NCI-H1092 treated with DMSO at 0.1 percent for 48 hours (cell line): ENCODE measurements around the gene OR2M5.

Source experiments
- DNase-seq: peaks from one replicate; lab custom pipeline; 2025; lab: John Stamatoyannopoulos, UW

The OR2M5 gene, protein sequence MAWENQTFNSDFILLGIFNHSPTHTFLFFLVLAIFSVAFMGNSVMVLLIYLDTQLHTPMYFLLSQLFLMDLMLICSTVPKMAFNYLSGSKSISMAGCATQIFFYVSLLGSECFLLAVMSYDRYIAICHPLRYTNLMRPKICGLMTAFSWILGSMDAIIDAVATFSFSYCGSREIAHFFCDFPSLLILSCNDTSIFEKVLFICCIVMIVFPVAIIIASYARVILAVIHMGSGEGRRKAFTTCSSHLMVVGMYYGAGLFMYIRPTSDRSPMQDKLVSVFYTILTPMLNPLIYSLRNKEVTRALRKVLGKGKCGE

DNA sequence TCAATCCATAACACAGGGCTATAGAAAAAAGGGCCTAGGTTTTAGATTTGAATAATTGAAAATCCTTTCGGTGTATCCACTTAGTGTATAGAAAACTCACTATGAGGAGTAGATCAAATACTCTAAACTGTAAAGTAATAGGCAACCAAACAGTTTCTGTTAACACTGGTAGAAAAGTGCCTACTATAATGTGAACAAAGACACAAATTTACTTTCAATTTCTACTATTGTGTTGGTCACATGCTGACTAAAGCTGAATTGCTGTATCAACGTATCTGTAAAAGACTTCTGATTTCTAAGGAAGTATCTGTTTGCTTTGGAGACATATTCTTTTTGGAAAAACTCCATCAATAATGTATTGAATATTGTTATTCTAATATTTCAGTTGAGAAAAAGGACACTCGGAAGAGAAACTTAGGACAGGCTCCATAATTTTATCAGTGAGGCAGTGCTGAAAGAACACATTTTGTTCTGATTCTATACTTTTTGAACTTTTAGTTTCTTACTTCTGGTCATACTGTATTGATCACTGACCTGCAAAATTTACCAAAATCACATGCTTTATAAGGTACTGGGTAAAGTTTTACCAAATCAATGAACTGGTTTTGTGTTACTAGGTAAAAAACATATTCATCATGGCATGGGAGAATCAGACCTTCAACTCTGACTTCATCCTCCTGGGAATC, at the start of gene OR2M5:
Gene OR2M5 (plus strand): TSS at position 636 of the 686 bp plus-strand sequence. CDS start 0 bp downstream, at position 636.
- no peak for DNase-seq

DNA sequence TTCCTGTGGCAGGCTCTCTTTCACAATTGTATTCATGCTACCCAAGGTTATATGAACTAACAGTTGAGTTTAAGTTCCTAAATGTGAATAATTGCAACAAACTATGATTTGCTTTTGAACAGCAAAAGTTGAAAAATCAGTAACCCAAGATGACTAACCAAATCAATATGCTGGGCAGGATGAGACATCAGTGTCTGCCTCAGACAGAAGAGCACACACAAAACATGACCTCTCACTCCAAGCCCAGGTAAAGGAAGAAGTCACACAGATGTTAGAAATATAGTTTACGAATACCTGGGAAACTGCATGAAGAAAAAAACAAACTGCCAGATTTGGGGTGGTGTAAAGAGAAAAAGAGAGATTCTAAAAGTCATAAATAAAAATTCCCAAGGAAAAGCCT, 46.4 kb upstream of the OR2M5 start:
- no peak for DNase-seq

DNA sequence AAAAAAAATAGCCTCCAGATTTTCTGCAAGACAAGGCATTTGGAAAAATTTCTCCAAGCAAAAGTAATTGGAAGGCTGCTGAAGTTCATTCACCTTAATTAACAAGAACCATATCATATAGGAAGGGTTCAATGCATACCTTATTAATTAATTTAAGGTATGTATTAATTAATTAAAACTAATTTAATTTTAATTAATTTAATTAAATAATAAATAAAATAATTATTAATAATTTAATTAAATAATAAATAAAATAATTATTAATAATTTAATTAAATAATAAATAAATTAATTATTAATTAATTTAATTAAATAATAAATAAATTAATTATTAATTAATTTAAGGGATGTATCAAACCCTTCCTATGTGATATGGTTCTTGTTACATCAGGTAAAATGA, 42.1 kb upstream of the OR2M5 start:
- no peak for DNase-seq

DNA sequence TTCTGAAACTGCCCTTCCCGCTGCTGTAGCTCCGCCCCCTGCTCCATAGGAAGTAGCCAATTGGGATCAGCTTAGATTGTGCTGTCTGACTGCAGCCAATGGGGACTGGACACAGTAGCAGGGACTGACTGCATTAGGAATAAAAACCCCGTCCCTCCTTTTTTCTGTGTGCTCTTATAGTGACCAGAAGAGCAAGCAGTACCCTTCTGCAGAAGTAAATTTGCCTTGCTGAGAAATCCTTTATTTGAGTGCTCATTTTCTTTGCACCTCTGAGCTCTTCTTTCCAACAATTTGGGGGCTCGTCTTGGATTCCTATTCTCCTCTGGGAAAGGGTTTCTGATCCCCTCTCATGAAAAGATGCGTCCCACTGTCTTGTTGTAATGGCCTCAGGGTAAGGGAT, 33.8 kb upstream of the OR2M5 start:
- no peak for DNase-seq

GRCh38 chr1:248114890-248115289, 30.1 kb upstream of the OR2M5 start:
- no peak for DNase-seq

DNA sequence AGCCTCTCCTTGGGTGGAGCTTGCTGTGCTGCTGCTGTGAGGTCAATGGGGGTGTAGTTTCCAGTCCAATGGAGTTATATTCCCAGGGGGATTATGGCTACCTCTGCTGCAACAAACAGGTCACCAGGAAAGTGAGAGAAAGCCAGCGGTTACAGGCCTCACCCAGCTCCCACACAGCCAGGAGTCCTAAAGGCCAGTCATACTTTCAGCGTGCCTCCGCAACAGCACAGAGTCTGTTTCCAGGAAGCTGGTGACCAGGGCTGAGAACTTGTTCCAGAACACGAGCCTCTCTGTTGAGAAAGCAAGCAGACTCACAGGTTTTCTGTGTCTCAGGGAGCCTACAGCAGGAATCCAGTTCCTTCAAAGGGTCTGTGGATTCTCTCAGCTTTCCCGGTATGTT, 17.3 kb upstream of the OR2M5 start:
- DNase-seq: no peak

- DNase-seq: no peak
Observed at GRCh38 chr1:248136811-248137210, 8.1 kb upstream of the OR2M5 start.

GRCh38 chr1:248140846-248141245, 4.1 kb upstream of the OR2M5 start:
- DNase-seq: no peak

GRCh38 chr1:248143311-248143710, 1.6 kb upstream of the OR2M5 start:
- DNase-seq: no peak

DNA sequence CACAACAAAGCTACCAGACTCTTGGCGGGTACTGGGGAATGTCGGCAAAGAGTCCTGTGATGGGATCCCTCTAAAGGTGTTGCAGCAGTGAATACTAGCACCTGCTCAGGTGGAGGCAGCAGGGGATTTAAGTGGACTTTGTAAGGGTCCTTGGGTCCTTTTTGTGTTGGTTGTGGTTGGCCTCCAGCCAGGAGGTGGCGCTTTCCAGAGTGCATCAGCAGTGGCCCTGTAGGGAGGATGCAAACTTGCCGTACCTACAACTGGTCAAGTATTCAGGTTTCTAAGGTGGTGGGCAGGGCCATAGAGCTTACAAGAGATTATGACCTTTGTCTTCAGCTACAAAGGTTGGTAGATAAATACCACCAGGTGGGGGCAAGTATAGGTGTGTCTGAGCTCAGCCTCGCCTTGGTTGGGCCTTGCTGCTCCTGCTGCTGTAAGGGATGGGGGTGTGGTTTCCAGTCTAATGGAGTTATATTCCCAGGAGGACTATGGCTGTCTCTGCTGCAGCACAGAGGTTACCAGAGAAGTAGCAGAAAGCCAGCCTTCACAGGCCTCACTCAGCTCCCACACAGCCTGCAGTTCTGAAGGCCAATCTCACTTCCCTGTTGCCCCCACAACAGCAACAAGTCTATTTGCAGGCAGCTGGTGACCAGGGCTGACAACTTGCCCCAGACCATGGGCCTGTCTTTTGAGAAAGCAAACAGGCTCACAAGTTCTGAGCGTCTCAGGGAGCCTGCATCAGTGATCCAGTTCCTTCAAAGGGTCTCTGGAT, 7.3 kb downstream of the OR2M5 start:
- no peak for DNase-seq

GRCh38 chr1:248155927-248156326, 11.0 kb downstream of the OR2M5 start:
- DNase-seq: no peak

- no peak for DNase-seq
Observed at GRCh38 chr1:248158758-248159157, 13.8 kb downstream of the OR2M5 start.

GRCh38 chr1:248164031-248164430, 19.1 kb downstream of the OR2M5 start:
- no peak for DNase-seq

DNA sequence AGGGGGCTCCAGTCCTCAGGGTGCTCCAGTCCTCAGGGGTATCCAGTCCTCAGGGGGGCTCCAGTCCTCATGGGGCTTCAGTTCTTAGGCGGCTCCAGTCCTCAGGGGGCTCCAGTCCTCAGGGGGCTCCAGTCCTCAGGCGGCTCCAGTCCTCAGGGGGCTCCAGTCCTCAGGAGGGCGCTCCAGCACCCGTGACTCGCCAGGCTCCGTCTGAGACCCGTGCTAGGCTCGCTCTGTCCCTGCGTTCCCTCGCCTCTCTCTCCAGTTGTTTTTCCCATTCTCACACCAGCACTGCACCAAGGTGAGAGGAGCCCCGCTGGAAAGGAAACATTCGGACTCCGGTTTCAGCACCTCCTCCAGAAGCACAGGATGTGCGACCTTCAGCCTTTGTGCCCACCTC, 20.2 kb downstream of the OR2M5 start:
- no peak for DNase-seq

DNA sequence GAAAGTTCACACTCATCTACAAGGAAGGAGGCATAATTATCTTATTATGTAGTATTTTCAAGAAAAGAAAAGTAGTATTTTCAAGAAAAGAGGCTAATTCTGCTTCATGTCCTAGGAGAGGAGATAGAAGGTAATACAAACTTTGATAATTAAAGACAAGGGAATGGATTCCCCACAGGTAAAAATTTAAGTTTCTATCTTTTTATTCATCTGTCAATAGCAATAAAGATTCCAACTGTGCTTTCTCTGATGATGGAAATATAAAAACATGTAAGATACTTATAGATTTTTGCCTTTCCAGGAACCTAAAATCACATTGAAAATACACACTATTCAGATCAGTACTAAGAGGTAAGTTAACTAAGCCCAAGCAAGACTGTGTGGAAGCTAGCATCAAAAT, 29.6 kb downstream of the OR2M5 start, which contains the start of gene OR2M2:
Gene OR2M2 (plus strand): TSS at position 301 of the 400 bp plus-strand sequence. CDS start 5,165 bp downstream, outside the sequence.
- no peak for DNase-seq

DNA sequence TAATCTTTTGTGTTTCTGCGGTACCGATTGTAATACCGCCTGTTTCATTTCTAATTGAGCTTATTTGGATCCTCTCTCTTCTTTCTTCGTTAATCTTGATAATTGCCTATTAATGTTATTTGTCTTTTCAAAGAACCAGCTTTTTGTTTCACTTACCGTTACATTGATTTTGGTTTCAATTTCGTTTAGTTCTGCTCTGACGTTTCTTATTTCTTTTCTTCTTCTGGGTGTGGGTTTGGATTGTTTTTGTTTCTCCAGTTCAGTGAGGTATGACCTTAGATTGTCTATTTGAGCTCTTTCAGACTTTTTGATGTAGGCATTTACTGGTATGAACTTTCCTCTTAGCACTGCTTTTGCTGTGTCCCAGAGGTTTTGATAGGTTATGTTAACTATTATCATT, 39.0 kb downstream of the OR2M5 start:
- DNase-seq: no peak

GRCh38 chr1:248187363-248187762, 42.4 kb downstream of the OR2M5 start:
- DNase-seq: no peak

GRCh38 chr1:248189026-248189425, 44.1 kb downstream of the OR2M5 start:
- DNase-seq: no peak

DNA sequence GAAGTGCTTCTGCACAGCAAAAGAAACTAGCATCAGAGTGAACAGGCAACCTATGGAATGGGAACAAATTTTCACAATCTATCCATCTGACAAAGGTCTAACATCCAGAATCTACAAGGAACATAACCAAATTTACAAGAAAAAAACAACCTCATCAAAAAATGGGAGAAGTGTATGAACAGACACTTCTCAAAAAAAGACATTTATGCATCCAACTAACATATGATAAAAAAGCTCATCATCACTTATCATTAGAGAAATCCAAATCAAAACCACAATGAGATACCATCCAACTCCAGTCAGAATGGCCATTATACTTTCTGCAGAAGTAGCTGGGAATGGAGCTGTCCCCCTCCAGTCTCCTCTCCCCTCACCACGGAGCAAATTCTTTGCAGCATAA, 49.2 kb downstream of the OR2M5 start:
- DNase-seq: no peak
